Stimulated activated CD4-positive, alpha-beta T cell treated with anti-CD3 and anti-CD28 coated beads, Interleukin-12 subunit alpha, Interleukin-12 subunit beta, amount 100 ng/mL, for 48 hours (primary cell): Measurements from ENCODE around the gene SHMT2.
A peak's percentile ranks its signal among the peaks of the same experiment; 100 is the strongest.

ENCODE experiments used
- DNase-seq, 3 donors: peaks; one replicate each; pipeline ENCODE4 v3.0.0-alpha.2; 2020; ENCODE audit warnings: low read depth in 2 of 3, low spot score in 1 of 3

SHMT2 gene

GRCh38 chr12:57196956-57197355 lies 32.6 kb upstream of the SHMT2 start:
- no peak for DNase-seq

- DNase-seq, result no peak
Measured at GRCh38 chr12:57198329-57198728, 31.2 kb upstream of the SHMT2 start.

GRCh38 chr12:57199191-57199590 lies 30.3 kb upstream of the SHMT2 start:
- DNase-seq, result no peak

- DNase-seq, result no peak
Measured at GRCh38 chr12:57200497-57200896, 29.0 kb upstream of the SHMT2 start.

GRCh38 chr12:57201219-57201618 lies 28.3 kb upstream of the SHMT2 start:
- DNase-seq, result no peak

- no peak for DNase-seq
Measured at GRCh38 chr12:57201631-57202030, 27.9 kb upstream of the SHMT2 start.

GRCh38 chr12:57202321-57202720 lies 27.2 kb upstream of the SHMT2 start:
- no peak for DNase-seq

- DNase-seq, result no peak
Measured at GRCh38 chr12:57203201-57203600, 26.3 kb upstream of the SHMT2 start.

- DNase-seq, result no peak
Measured at GRCh38 chr12:57203791-57204190, 25.7 kb upstream of the SHMT2 start.

GRCh38 chr12:57204454-57204853 lies 25.1 kb upstream of the SHMT2 start:
- DNase-seq, result no peak

GRCh38 chr12:57205186-57205585 lies 24.3 kb upstream of the SHMT2 start:
- no peak for DNase-seq

GRCh38 chr12:57205931-57206330 lies 23.6 kb upstream of the SHMT2 start:
- DNase-seq, result no peak

- DNase-seq, result no peak
Measured at GRCh38 chr12:57207731-57208630, 21.5 kb upstream of the SHMT2 start.

GRCh38 chr12:57208631-57209282 lies 20.8 kb upstream of the SHMT2 start:
- DNase-seq, result no peak

- no peak for DNase-seq
Measured at GRCh38 chr12:57209916-57210315, 19.6 kb upstream of the SHMT2 start.

- no peak for DNase-seq
Measured at GRCh38 chr12:57210461-57210860, 19.1 kb upstream of the SHMT2 start.

- no peak for DNase-seq
Measured at GRCh38 chr12:57210926-57211692, 18.4 kb upstream of the SHMT2 start.

GRCh38 chr12:57211791-57212700 lies 17.5 kb upstream of the SHMT2 start:
- DNase-seq, result no peak

- no peak for DNase-seq
Measured at GRCh38 chr12:57212701-57213057, 16.8 kb upstream of the SHMT2 start.

- DNase-seq, result peak; percentile 65 to 88 (median 77)
Measured at GRCh38 chr12:57213058-57213715, 16.3 kb upstream of the SHMT2 start.
